Gastrocnemius medialis (tissue), 4 donors: ENCODE data around the gene LTBP1. TPM values are rescaled to one million over a fixed set of nuclear protein-coding genes. Genes with fewer than 3 reads are reported as not detected.

Source experiments
- ATAC-seq, 2 donors: fragments of 150-250 bp; one replicate each; pipeline ENCODE4 v1.9.1; 2016
- DNase-seq, 2 donors: peaks; one replicate each; pipeline ENCODE4 v3.0.0-alpha.2; 2019
- H3K27ac ChIP-seq, 4 donors: fragments of 200-600 bp; sonication (generic); 1 replicate in 1 of 4; 2 replicates in 3 of 4; pipeline ENCODE4 v1.5.1; 2016 to 2018; ENCODE audit warnings: mild to moderate bottlenecking in 2 of 4, moderate library complexity in 1 of 4
- H3K27me3 ChIP-seq, 3 donors: fragments of 200-600 bp; sonication (generic) in 2 of 3; 1 replicate in 1 of 3; 2 replicates in 2 of 3; pipeline versions ENCODE4 v1.5.1 to v1.6.0; 2016 to 2019; ENCODE audit warnings: mild to moderate bottlenecking in 1 of 3, moderate library complexity in 1 of 3
- H3K36me3 ChIP-seq, 2 donors: fragments of 200-600 bp; sonication (generic) in 1 of 2; one replicate each; pipeline ENCODE4 v1.5.1; 2017 to 2018
- H3K4me1 ChIP-seq, 2 donors: fragments of 200-600 bp; sonication (generic) in 1 of 2; one replicate each; pipeline ENCODE4 v1.5.1; 2016 to 2017; ENCODE audit warnings: mild to moderate bottlenecking in 2 of 2
- H3K4me3 ChIP-seq, 4 donors: fragments of 200-600 bp; sonication (generic) in 3 of 4; 1 replicate in 1 of 4; 2 replicates in 3 of 4; pipeline ENCODE4 v1.5.1; 2016 to 2019; ENCODE audit warnings: mild to moderate bottlenecking in 2 of 4
- H3K9me3 ChIP-seq, 3 donors: fragments of 200-600 bp; sonication (generic) in 2 of 3; 1 replicate in 1 of 3; 2 replicates in 2 of 3; pipeline ENCODE4 v1.5.1; 2016 to 2019
- POLR2A ChIP-seq, 2 donors: fragments of 450-650 bp; IDR thresholded peaks; one replicate each; pipeline ENCODE4 v1.6.1; 2017; ENCODE audit warnings: antibody characterized with exemption in 2 of 2, mild to moderate bottlenecking in 2 of 2, moderate library complexity in 2 of 2
- in situ Hi-C, 4 donors: fragments of 200-750 bp; cut with MboI; loops; one replicate each; pipeline versions ENCODE4 v1.15.0 to v1.8.0; 2017; ENCODE audit warnings: low sequenced_read_pairs in 4 of 4
- intact Hi-C: fragments of 100-400 bp; cut with DNase I; formaldehyde crosslinking; loops from one replicate; pipeline ENCODE4 v1.15.1; 2023; ENCODE audit warnings: low total_unique reads
- total RNA-seq, 4 donors: library from RNA; depleted of rRNA; stranded (reverse); fragments of >200 nt; gene quantifications; one replicate each; pipeline versions ENCODE4 v1.1.0 to v1.2.3, GENCODE V29; 2016
- TF ChIP-seq, protein P1 (sequence below), 5 experiments: fragments of 450-650 bp in 3 of 5; fragments of 200-600 bp in 2 of 5; sonication (generic) in 2 of 5; IDR thresholded peaks in 4 of 5; conservative IDR thresholded peaks in 1 of 5; 1 replicate in 4 of 5; 2 replicates in 1 of 5; pipeline ENCODE4 v1.5.1; 2016 to 2019; ENCODE audit warnings: antibody characterized with exemption in 5 of 5, mild to moderate bottlenecking in 3 of 5, moderate library complexity in 3 of 5

LTBP1 gene
- total RNA-seq, 4 donors from 2014 or later, result 8.0 to 42.8 (median 18.4) TPM

- DNase-seq, result no peak
- Histone ChIP-seq H3K9me3 (no peaks in the 10 kb centered on the region), H3K4me1 (no peaks in the 10 kb centered on the region), H3K36me3 (no peaks in the 10 kb centered on the region), H3K4me3 (no peak overlapping the region), H3K27ac (no peak overlapping the region), H3K27me3 (no peaks in the 10 kb centered on the region)
- ATAC-seq, result no peak
- intact Hi-C loops, result no loop called here
- in situ Hi-C loops, result no loop called here
- no peak for TF ChIP-seq POLR2A (IDR thresholded peaks at IDR 0.05)
- TF ChIP-seq, protein P1, sequence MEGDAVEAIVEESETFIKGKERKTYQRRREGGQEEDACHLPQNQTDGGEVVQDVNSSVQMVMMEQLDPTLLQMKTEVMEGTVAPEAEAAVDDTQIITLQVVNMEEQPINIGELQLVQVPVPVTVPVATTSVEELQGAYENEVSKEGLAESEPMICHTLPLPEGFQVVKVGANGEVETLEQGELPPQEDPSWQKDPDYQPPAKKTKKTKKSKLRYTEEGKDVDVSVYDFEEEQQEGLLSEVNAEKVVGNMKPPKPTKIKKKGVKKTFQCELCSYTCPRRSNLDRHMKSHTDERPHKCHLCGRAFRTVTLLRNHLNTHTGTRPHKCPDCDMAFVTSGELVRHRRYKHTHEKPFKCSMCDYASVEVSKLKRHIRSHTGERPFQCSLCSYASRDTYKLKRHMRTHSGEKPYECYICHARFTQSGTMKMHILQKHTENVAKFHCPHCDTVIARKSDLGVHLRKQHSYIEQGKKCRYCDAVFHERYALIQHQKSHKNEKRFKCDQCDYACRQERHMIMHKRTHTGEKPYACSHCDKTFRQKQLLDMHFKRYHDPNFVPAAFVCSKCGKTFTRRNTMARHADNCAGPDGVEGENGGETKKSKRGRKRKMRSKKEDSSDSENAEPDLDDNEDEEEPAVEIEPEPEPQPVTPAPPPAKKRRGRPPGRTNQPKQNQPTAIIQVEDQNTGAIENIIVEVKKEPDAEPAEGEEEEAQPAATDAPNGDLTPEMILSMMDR (IDR thresholded peaks at IDR 0.05 in 4 of 5, conservative IDR thresholded peaks at IDR 0.05 in 1 of 5), result no peak
Measured at GRCh38 chr2:32988525-32988924, 41.8 kb downstream of the LTBP1 start.

- in situ Hi-C loops, result no loop called here
- Histone ChIP-seq H3K4me1 (no peaks in the 10 kb centered on the region), H3K4me3 (no peak overlapping the region), H3K9me3 (no peaks in the 10 kb centered on the region), H3K36me3 (no peaks in the 10 kb centered on the region), H3K27ac (no peak overlapping the region), H3K27me3 (no peaks in the 10 kb centered on the region)
- intact Hi-C loops, result no loop called here
- DNase-seq (no peak), ATAC-seq (no peak)
- TF ChIP-seq, protein P1 (IDR thresholded peaks at IDR 0.05 in 4 of 5, conservative IDR thresholded peaks at IDR 0.05 in 1 of 5), result no peak
- no peak for TF ChIP-seq POLR2A (IDR thresholded peaks at IDR 0.05)
Measured at GRCh38 chr2:32990556-32990955, 43.8 kb downstream of the LTBP1 start.

- TF ChIP-seq, protein P1 (IDR thresholded peaks at IDR 0.05 in 4 of 5, conservative IDR thresholded peaks at IDR 0.05 in 1 of 5), result no peak
- no peak for TF ChIP-seq POLR2A (IDR thresholded peaks at IDR 0.05)
- Histone ChIP-seq H3K4me1 (no peaks in the 10 kb centered on the region), H3K36me3 (no peaks in the 10 kb centered on the region), H3K27ac (no peak overlapping the region), H3K4me3 (no peak overlapping the region), H3K9me3 (no peaks in the 10 kb centered on the region), H3K27me3 (no peaks in the 10 kb centered on the region)
- in situ Hi-C loops (no loop called here), intact Hi-C loops (no loop called here)
- ATAC-seq (no peak), DNase-seq (no peak)
Measured at GRCh38 chr2:32991091-32991845, 44.5 kb downstream of the LTBP1 start.

- no peak for DNase-seq
- Histone ChIP-seq H3K9me3 (no peaks in the 10 kb centered on the region), H3K27me3 (no peaks in the 10 kb centered on the region), H3K36me3 (no peaks in the 10 kb centered on the region), H3K4me3 (no peak overlapping the region), H3K27ac (no peak overlapping the region), H3K4me1 (no peaks in the 10 kb centered on the region)
- no peak for ATAC-seq
- no peak for TF ChIP-seq POLR2A (IDR thresholded peaks at IDR 0.05)
- TF ChIP-seq, protein P1 (IDR thresholded peaks at IDR 0.05 in 4 of 5, conservative IDR thresholded peaks at IDR 0.05 in 1 of 5), result no peak
- in situ Hi-C loops, result no loop called here
- intact Hi-C loops, result no loop called here
Measured at GRCh38 chr2:32993005-32993539, 46.3 kb downstream of the LTBP1 start.
